Measurements from ENCODE around the gene NFIX.

DNA sequence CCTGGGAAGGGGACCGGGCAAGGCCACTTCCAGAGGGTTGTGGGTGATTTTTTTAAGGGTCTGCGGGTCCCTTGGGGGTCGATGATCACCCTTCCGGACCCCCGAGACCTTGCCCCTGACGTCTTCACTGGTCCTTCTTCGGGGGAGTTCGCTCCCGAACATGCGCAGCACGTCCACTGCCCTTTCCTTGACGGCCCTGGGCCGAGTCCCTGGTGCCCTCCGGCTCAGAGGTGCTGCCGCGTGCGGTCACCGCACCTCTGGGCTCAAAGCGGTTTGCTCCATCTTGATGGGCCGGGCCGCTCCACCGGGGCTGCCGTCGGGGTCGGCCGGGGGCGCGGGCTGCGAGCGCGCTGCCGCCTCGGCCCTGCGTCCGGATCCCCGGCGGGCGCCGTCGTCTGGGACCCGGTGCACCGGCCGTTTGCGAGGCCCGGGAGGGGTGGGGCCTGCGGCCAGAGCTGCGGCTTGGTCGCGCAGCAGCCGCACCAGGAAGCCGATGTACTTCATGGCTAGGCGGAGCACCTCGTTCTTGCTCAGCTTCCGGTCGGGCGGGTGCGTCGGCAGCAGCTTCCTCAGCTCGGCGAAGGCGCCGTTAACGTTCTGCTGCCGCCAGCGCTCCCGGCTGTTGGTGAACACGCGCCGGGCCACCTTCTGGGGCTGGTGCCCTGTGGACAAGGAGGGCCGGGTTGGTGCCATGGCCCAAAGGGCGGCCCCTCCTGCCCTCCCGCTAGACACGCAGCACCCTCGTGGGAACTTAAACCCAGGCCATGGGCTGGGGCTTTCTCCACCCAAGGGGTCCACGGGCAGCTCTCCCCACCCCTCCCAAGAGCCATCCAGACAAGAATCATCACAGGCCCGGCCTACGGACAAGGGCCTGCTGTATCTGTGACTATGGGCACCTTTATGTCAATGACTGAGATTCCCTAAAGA lies 104.1 kb downstream of the NFIX start:
- TF ChIP-seq, protein P1, sequence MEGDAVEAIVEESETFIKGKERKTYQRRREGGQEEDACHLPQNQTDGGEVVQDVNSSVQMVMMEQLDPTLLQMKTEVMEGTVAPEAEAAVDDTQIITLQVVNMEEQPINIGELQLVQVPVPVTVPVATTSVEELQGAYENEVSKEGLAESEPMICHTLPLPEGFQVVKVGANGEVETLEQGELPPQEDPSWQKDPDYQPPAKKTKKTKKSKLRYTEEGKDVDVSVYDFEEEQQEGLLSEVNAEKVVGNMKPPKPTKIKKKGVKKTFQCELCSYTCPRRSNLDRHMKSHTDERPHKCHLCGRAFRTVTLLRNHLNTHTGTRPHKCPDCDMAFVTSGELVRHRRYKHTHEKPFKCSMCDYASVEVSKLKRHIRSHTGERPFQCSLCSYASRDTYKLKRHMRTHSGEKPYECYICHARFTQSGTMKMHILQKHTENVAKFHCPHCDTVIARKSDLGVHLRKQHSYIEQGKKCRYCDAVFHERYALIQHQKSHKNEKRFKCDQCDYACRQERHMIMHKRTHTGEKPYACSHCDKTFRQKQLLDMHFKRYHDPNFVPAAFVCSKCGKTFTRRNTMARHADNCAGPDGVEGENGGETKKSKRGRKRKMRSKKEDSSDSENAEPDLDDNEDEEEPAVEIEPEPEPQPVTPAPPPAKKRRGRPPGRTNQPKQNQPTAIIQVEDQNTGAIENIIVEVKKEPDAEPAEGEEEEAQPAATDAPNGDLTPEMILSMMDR (IDR thresholded peaks at IDR 0.05), result no peak
- peak; percentile 25 to 35 for TF ChIP-seq POLR2A (IDR thresholded peaks at IDR 0.05)
